GM23248 (cell line): Measurements from ENCODE around the gene GLB1L2.

Experiments
- EZH2 ChIP-seq: fragments of 200-600 bp; sonication (generic); IDR thresholded peaks from 2 replicates; pipeline ENCODE4 v1.6.1; 2018; ENCODE audit warnings: antibody characterized with exemption, mild to moderate bottlenecking; ENCODE audit not compliant: insufficient read depth, poor library complexity, severe bottlenecking
- EZH2phosphoT487 ChIP-seq: fragments of 200-600 bp; sonication (generic); IDR thresholded peaks from 2 replicates; pipeline ENCODE4 v1.6.1; 2018; ENCODE audit warnings: antibody characterized with exemption, moderate library complexity, mild to moderate bottlenecking, low read depth; ENCODE audit not compliant: insufficient read depth

- TF ChIP-seq EZH2: no peak
- TF ChIP-seq EZH2phosphoT487: no peak
These were observed 93.6 kb downstream of the GLB1L2 start for GRCh38 chr11:134425413-134425812.
